Endodermal cell (in vitro differentiated cells): ENCODE results near the gene SLC37A3. TPM values are rescaled to one million over a fixed set of nuclear protein-coding genes. Genes with fewer than 3 reads are reported as not detected.

ENCODE experiments used
- DNase-seq: peaks from one replicate; pipeline ENCODE4 v3.0.0-alpha.2; 2017
- H3K27ac ChIP-seq: 2 replicates; pipeline ENCODE4 v1.5.1; 2013; ENCODE audit warnings: mild to moderate bottlenecking, low read depth, low read length, moderate library complexity
- H3K27me3 ChIP-seq: 2 replicates; pipeline ENCODE4 v1.6.1; 2013; ENCODE audit warnings: mild to moderate bottlenecking, low read length, moderate library complexity; ENCODE audit not compliant: insufficient read depth, control insufficient read depth, poor library complexity, severe bottlenecking
- H3K36me3 ChIP-seq: 2 replicates; pipeline ENCODE4 v1.7.0; 2013; ENCODE audit warnings: mild to moderate bottlenecking, low read length, moderate library complexity; ENCODE audit not compliant: control insufficient read depth, insufficient read depth
- H3K4me1 ChIP-seq: one replicate; pipeline ENCODE4 v1.7.0; 2013; ENCODE audit warnings: low read length; ENCODE audit not compliant: control insufficient read depth, insufficient read depth
- H3K4me3 ChIP-seq: 2 replicates; pipeline ENCODE4 v1.5.1; 2013; ENCODE audit warnings: mild to moderate bottlenecking, low read length, moderate library complexity
- H3K9ac ChIP-seq: 2 replicates; pipeline ENCODE4 v1.6.1; 2013; ENCODE audit warnings: mild to moderate bottlenecking, low read length, moderate library complexity; ENCODE audit not compliant: poor library complexity, severe bottlenecking; ENCODE audit errors: extremely low read depth
- H3K9me3 ChIP-seq: 2 replicates; pipeline ENCODE4 v1.6.1; 2013; ENCODE audit warnings: mild to moderate bottlenecking, low read length, moderate library complexity; ENCODE audit not compliant: control insufficient read depth
- H3K27ac Mint-ChIP-seq: 2 replicates; pipeline ENCODE4 v1.8.0; 2020; ENCODE audit warnings: mixed read lengths
- H3K27me3 Mint-ChIP-seq: 2 replicates; pipeline ENCODE4 v1.8.0; 2021; ENCODE audit warnings: mild to moderate bottlenecking, mixed read lengths; ENCODE audit not compliant: insufficient read depth
- H3K36me3 Mint-ChIP-seq: 2 replicates; pipeline ENCODE4 v1.8.0; 2020; ENCODE audit warnings: low read depth, mixed read lengths
- H3K4me1 Mint-ChIP-seq: 2 replicates; pipeline ENCODE4 v1.8.0; 2020; ENCODE audit warnings: mixed read lengths
- H3K4me3 Mint-ChIP-seq: 2 replicates; pipeline ENCODE4 v1.8.0; 2020; ENCODE audit warnings: mild to moderate bottlenecking, moderate library complexity, mixed read lengths
- H3K9me3 Mint-ChIP-seq: 2 replicates; pipeline ENCODE4 v1.8.0; 2020; ENCODE audit warnings: mild to moderate bottlenecking, mixed read lengths
- WGBS, 2 experiments: methylation state at CpG; one replicate each; pipeline versions ENCODE4 v1.1.5 to v1.1.7; 2013; ENCODE audit warnings: missing lambda C conversion rate in 2 of 2, mixed read lengths in 1 of 2; ENCODE audit not compliant: insufficient coverage in 1 of 2, insufficient read length in 1 of 2; 5-methylcytosine and 5-hydroxymethylcytosine counted together
- total RNA-seq, 2 donors: library from RNA; stranded (reverse); fragmentation: NEBNext Ultra II Directional in 1 of 2; extraction: Animal tissue kit (Norgen Biotek cat#: 25700) in 1 of 2; gene quantifications; 2 replicates in 1 of 2; 3 replicates in 1 of 2; pipeline ENCODE4 v1.2.1, GENCODE V29; 2021
- TF ChIP-seq, protein P1 (sequence below): fragments of 200-600 bp; sonication (generic); conservative IDR thresholded peaks from 2 replicates; pipeline ENCODE4 v1.5.0; 2021; ENCODE audit warnings: antibody characterized with exemption, mild to moderate bottlenecking

Gene SLC37A3
- total RNA-seq, 2 donors from 2014 or later: 55.4 to 60.5 TPM

- no peak overlapping the region for H3K27ac ChIP-seq
- H3K36me3 ChIP-seq: no peaks in the 10 kb centered on the region
- TF ChIP-seq, protein P1, sequence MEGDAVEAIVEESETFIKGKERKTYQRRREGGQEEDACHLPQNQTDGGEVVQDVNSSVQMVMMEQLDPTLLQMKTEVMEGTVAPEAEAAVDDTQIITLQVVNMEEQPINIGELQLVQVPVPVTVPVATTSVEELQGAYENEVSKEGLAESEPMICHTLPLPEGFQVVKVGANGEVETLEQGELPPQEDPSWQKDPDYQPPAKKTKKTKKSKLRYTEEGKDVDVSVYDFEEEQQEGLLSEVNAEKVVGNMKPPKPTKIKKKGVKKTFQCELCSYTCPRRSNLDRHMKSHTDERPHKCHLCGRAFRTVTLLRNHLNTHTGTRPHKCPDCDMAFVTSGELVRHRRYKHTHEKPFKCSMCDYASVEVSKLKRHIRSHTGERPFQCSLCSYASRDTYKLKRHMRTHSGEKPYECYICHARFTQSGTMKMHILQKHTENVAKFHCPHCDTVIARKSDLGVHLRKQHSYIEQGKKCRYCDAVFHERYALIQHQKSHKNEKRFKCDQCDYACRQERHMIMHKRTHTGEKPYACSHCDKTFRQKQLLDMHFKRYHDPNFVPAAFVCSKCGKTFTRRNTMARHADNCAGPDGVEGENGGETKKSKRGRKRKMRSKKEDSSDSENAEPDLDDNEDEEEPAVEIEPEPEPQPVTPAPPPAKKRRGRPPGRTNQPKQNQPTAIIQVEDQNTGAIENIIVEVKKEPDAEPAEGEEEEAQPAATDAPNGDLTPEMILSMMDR: no peak
- no peak overlapping the region for H3K4me3 Mint-ChIP-seq
- no peak for DNase-seq
- H3K4me1 ChIP-seq: no peaks in the 10 kb centered on the region
- 91 to 95% methylated on average over 8 of the region's 8 CpGs for WGBS, 2 experiments
- no peaks in the 10 kb centered on the region for H3K27me3 Mint-ChIP-seq
- no peaks in the 10 kb centered on the region for H3K27me3 ChIP-seq
- no peaks in the 10 kb centered on the region for H3K9me3 ChIP-seq
- H3K27ac Mint-ChIP-seq: no peak overlapping the region
- H3K4me1 Mint-ChIP-seq: peaks cover 4% of the 10 kb centered on the region
- H3K4me3 ChIP-seq: no peak overlapping the region
- H3K9me3 Mint-ChIP-seq: no peaks in the 10 kb centered on the region
- no peaks in the 10 kb centered on the region for H3K36me3 Mint-ChIP-seq
- H3K9ac ChIP-seq: no peak overlapping the region
Measured at GRCh38 chr7:140295224-140295738, 103.0 kb downstream of the SLC37A3 start.

DNA sequence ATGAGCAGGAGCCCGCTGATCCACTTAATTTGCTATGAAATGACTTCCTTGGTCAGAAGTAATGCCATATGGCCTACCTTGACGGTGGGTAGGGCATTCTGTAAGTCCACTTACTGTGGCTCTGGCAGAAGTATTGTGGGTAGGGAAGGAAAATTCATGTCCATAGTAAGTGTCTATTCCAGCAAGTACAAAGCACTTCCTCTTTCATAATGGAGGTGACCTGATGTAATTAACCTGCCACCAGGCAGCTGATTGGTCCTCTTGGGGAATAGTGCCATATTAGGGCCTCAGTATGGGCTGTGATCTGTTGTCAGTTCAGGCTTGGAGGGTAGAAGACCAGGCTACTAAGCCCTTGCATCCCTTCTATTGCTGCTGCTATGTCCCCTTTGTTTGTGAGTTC lies 103.9 kb downstream of the SLC37A3 start:
- no peaks in the 10 kb centered on the region for H3K9me3 Mint-ChIP-seq
- WGBS, 2 experiments: 94 to 100% methylated on average over 1 to 2 of the region's 2 CpGs

DNA sequence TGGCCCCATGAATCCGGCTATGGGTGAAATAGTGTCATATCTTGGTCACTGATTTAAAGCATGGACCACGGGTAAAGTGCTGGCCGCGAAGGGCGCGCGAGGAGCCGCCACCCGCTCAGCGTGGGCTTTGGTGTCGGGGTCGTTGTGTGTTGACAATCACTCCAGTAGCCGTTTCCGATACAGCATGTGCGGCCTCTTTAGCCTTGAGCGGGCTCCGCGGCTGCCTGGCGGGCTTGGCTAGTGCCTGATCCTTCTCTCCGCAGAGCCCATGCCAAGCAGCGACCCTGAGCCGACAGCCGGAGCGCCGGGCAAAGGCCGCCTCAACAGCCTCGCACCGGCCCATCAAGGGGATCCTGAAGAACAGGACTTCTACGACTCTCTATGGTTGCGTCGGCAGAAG lies 105.9 kb downstream of the SLC37A3 start:
- Histone ChIP-seq H3K9me3 (no peaks in the 10 kb centered on the region), H3K4me3 (no peak overlapping the region), H3K36me3 (no peaks in the 10 kb centered on the region), H3K27me3 (no peaks in the 10 kb centered on the region), H3K4me1 (no peaks in the 10 kb centered on the region), H3K27ac (no peak overlapping the region), H3K9ac (no peak overlapping the region)
- H3K9me3 Mint-ChIP-seq: no peaks in the 10 kb centered on the region
- 97% methylated on average over 17 to 31 of the region's 31 CpGs for WGBS, 2 experiments
- no peak overlapping the region for H3K27ac Mint-ChIP-seq
- H3K4me3 Mint-ChIP-seq: no peak overlapping the region
- no peak for DNase-seq
- peaks cover 4% of the 10 kb centered on the region for H3K4me1 Mint-ChIP-seq
- H3K27me3 Mint-ChIP-seq: no peaks in the 10 kb centered on the region
- no peaks in the 10 kb centered on the region for H3K36me3 Mint-ChIP-seq
- TF ChIP-seq, protein P1: no peak

More for the DNA sequence above, 103.9 kb downstream of the SLC37A3 start:
- Histone ChIP-seq H3K4me1 (no peaks in the 10 kb centered on the region), H3K9ac (no peak overlapping the region), H3K27ac (no peak overlapping the region), H3K9me3 (no peaks in the 10 kb centered on the region), H3K36me3 (no peaks in the 10 kb centered on the region), H3K4me3 (no peak overlapping the region), H3K27me3 (no peaks in the 10 kb centered on the region)
- Mint-ChIP-seq H3K4me3 (no peak overlapping the region), H3K4me1 (peaks cover 4% of the 10 kb centered on the region), H3K27me3 (no peaks in the 10 kb centered on the region), H3K36me3 (no peaks in the 10 kb centered on the region), H3K27ac (no peak overlapping the region)
- TF ChIP-seq, protein P1: no peak
- DNase-seq: no peak
